OCI-LY1 (cell line): ENCODE measurements around the gene SOX12.

ENCODE experiments used
- H2AFZ ChIP-seq: fragments of 200-600 bp; sonication (generic), shearing (Covaris generic); 2 replicates; pipeline ENCODE4 v1.6.0; 2014; ENCODE audit warnings: antibody characterized with exemption, mild to moderate bottlenecking, low read length
- H3F3A ChIP-seq: fragments of 200-600 bp; sonication (generic), shearing (Covaris generic); 2 replicates; pipeline ENCODE4 v1.6.0; 2014; ENCODE audit warnings: mild to moderate bottlenecking, antibody characterized with exemption, low read length, moderate library complexity; ENCODE audit not compliant: insufficient read depth
- H3K27ac ChIP-seq: fragments of 200-600 bp; sonication (generic); 2 replicates; pipeline ENCODE4 v1.5.1; 2014; ENCODE audit warnings: low read length, mixed run types, mild to moderate bottlenecking, low read depth; ENCODE audit not compliant: poor library complexity, severe bottlenecking
- H3K27me3 ChIP-seq: fragments of 200-600 bp; sonication (generic); 2 replicates; pipeline ENCODE4 v1.6.0; 2014; ENCODE audit warnings: antibody characterized with exemption, mild to moderate bottlenecking, low read length, moderate library complexity; ENCODE audit not compliant: insufficient read depth
- H3K36me3 ChIP-seq: fragments of 200-600 bp; sonication (generic); 2 replicates; pipeline ENCODE4 v1.6.1; 2014; ENCODE audit warnings: mild to moderate bottlenecking, antibody characterized with exemption, low read length, moderate library complexity, mixed read lengths; ENCODE audit not compliant: insufficient read depth
- H3K4me1 ChIP-seq: fragments of 200-600 bp; sonication (generic); 2 replicates; pipeline ENCODE4 v1.5.1; 2014; ENCODE audit warnings: mild to moderate bottlenecking, low read length, moderate library complexity; ENCODE audit not compliant: insufficient read depth, severe bottlenecking
- H3K4me2 ChIP-seq: fragments of 200-600 bp; sonication (generic), shearing (Covaris generic); 2 replicates; pipeline ENCODE4 v1.6.1; 2014; ENCODE audit warnings: low read length
- H3K4me3 ChIP-seq: fragments of 200-600 bp; sonication (generic); 2 replicates; pipeline ENCODE4 v1.5.1; 2014; ENCODE audit warnings: low read length, low read depth, mild to moderate bottlenecking, mixed read lengths; ENCODE audit not compliant: poor library complexity, severe bottlenecking
- H3K79me2 ChIP-seq: fragments of 200-600 bp; shearing (Covaris generic); 2 replicates; pipeline ENCODE4 v1.6.1; 2016; ENCODE audit warnings: mixed run types, low read length, mixed read lengths; ENCODE audit not compliant: insufficient read depth
- H3K9ac ChIP-seq: fragments of 200-600 bp; sonication (generic), shearing (Covaris generic); 2 replicates; pipeline ENCODE4 v1.6.1; 2014; ENCODE audit warnings: mild to moderate bottlenecking, low read length, mixed read lengths
- H3K9me2 ChIP-seq: fragments of 200-600 bp; sonication (generic), shearing (Covaris generic); 2 replicates; pipeline ENCODE4 v1.6.1; 2014; ENCODE audit warnings: low read depth, mild to moderate bottlenecking, low read length, mixed read lengths
- H3K9me3 ChIP-seq: fragments of 200-600 bp; shearing (Covaris generic); 2 replicates; pipeline ENCODE4 v1.6.1; 2014; ENCODE audit warnings: low read length, mixed read lengths
- H4K20me1 ChIP-seq: fragments of 200-600 bp; sonication (generic), shearing (Covaris generic); 2 replicates; pipeline ENCODE4 v1.6.0; 2016; ENCODE audit warnings: mild to moderate bottlenecking, low read length; ENCODE audit not compliant: insufficient read depth
- CTCF ChIP-seq: fragments of 200-600 bp; sonication (generic), shearing (Covaris generic); IDR thresholded peaks from 2 replicates; pipeline ENCODE4 v1.5.1; 2017; ENCODE audit warnings: mild to moderate bottlenecking, antibody characterized with exemption, low read length, moderate library complexity, mixed read lengths
- EZH2 ChIP-seq: fragments of 200-600 bp; sonication (generic), shearing (Covaris generic); IDR thresholded peaks from 2 replicates; pipeline ENCODE4 v1.8.0; 2017; ENCODE audit warnings: borderline replicate concordance, mixed run types, mild to moderate bottlenecking, antibody characterized with exemption, low read length, moderate library complexity, mixed read lengths

Gene SOX12

DNA sequence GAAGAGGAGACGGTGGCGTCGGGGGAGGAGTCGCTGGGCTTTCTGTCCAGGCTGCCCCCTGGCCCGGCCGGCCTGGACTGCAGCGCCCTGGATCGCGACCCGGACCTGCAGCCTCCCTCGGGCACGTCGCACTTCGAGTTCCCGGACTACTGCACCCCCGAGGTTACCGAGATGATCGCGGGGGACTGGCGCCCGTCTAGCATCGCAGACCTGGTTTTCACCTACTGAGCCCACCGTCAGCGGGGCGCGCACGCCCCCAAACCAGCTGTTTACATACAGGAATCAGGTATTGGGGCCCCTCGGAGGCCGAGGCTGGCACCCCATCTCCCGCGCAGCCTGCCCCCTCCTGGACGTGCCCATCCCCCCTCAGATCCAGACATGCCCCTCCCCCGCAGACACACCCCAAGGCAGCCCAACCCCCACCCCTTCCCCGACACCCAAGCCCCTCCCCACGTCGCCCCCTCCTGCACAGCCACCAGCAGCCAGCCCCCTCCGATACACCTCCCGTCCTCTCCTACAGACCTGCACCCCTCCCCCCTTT is 1.4 kb downstream of the SOX12 start:
- H3K27ac ChIP-seq, result peak overlapping the region; percentile 85
- H3K79me2 ChIP-seq, result no peaks in the 10 kb centered on the region
- H3K9me3 ChIP-seq, result no peaks in the 10 kb centered on the region
- H3K4me1 ChIP-seq, result peaks cover 36% of the 10 kb centered on the region
- peak overlapping the region; percentile 85 for H3K4me2 ChIP-seq
- peaks cover 4% of the 10 kb centered on the region; the same call in 1 of the 2 replicates for H3K36me3 ChIP-seq
- H3F3A ChIP-seq, result no peaks in the 10 kb centered on the region
- H2AFZ ChIP-seq, result no peak overlapping the region
- H4K20me1 ChIP-seq, result no peaks in the 10 kb centered on the region
- H3K9ac ChIP-seq, result peak overlapping the region; percentile 72
- no peaks in the 10 kb centered on the region for H3K9me2 ChIP-seq
- no peak for TF ChIP-seq CTCF
- TF ChIP-seq EZH2, result no peak
- H3K4me3 ChIP-seq, result peak overlapping the region; percentile 70
- H3K27me3 ChIP-seq, result no peaks in the 10 kb centered on the region

DNA sequence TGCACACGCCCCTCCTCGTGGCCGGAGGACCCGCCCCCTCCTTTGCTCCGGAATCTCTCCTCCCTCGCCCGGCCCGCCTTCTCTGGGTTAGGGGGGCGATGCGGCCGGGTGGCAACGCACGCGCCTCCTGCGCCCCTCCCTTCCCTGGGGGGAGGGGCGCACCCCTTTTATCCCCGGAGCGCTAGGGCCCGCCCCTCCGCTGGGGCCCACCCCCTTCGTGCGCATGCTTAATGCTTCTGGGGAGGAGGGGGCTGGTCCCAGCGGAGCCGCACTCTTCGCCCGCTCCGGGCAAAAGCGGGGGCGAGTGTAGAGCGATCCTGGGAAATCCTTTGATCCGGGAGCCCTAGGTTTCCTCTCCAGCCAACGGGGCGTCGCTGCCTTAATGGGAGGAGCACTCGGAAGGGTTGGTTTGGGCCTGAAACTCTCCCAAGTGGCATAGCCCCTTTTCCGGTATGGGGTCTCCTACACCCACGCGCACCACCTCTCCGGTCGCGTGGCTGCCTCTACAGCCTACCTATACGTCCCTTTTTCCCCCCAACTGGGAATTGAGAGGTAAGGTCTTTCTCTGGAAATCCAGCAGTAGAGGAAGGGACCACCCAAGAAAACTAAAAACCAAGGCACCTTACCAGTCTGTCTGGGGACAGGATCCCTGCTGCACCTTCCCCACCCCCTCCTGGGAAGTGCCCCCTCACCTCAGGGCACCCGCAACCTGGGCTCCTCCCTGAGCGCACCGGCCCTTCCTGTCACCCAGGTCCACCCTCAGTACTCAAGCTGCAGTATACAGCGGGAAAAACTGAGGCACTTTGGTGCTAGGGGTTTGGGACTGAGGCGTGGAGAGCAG is 2.1 kb downstream of the SOX12 start:
- Histone ChIP-seq H3K4me3 (peak overlapping the region; percentile 70), H3K9ac (peak overlapping the region; percentile 72), H3K9me3 (no peaks in the 10 kb centered on the region), H3F3A (no peaks in the 10 kb centered on the region), H3K4me1 (peaks cover 36% of the 10 kb centered on the region), H3K27me3 (no peaks in the 10 kb centered on the region), H4K20me1 (no peaks in the 10 kb centered on the region), H3K4me2 (peak overlapping the region; percentile 85), H3K79me2 (no peaks in the 10 kb centered on the region), H3K36me3 (peaks cover 4% of the 10 kb centered on the region; the same call in 1 of the 2 replicates), H3K27ac (peak overlapping the region; percentile 85), H3K9me2 (no peaks in the 10 kb centered on the region), H2AFZ (no peak overlapping the region)
- TF ChIP-seq EZH2, result no peak
- no peak for TF ChIP-seq CTCF

DNA sequence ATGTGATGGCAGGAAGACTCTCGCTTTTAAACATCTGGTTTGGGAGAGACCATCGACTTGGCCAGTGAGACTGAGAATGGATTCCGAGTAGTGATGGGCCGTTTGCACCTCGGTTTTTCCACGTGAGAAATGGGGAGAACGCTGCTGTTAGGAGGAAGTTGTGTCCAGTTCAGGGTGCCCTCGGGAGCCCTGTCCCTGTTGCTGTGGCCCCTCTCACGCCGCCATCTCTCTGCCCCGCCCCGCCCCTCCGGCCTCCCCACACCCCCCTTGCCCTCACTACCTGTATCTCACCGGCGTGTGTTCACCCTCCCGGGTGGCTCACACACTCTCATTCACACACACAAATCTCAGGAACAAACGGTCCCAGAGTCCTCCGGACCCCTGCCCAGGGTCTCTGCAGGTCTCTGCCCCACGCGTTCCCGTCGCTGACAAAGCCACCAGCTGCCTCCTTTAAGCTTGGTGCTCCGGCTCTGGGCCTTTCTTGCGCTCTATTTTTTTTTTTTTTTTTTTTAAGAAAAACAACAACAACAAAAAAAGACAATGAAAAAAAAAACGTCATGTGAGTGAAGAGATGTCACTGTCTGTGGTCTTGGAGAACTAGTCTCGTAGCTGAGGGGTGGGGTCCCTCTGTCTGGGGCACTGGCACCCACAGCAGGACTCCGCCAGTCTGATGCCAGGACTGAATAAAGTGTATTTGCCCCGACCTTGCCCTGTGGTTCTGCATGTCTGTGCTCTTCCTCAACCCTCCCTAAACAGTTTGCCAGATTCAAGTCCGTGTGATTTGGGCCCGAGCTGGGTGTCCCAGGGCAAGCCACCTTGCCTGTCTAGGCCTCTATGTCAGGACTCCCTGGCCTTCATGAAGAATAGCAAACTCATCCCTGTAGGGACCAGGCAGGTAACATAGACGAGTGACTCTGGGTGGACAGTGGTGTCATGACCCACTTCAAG is 2.9 kb downstream of the SOX12 start:
- Histone ChIP-seq H3K9me3 (no peaks in the 10 kb centered on the region), H3F3A (no peaks in the 10 kb centered on the region), H3K27me3 (no peaks in the 10 kb centered on the region), H3K79me2 (no peaks in the 10 kb centered on the region), H3K4me1 (peaks cover 36% of the 10 kb centered on the region), H2AFZ (no peak overlapping the region), H3K27ac (peak overlapping the region; percentile 67), H3K4me3 (peak overlapping the region; percentile 70), H3K9ac (peak overlapping the region; percentile 72), H3K9me2 (no peaks in the 10 kb centered on the region), H4K20me1 (no peaks in the 10 kb centered on the region), H3K36me3 (peaks cover 4% of the 10 kb centered on the region; the same call in 1 of the 2 replicates), H3K4me2 (peak overlapping the region; percentile 85)
- TF ChIP-seq EZH2, result no peak
- TF ChIP-seq CTCF, result no peak
